OCI-LY7 (cell line): ENCODE results near the gene UPF2. TPM values are rescaled to one million over a fixed set of nuclear protein-coding genes. Genes with fewer than 3 reads are reported as not detected.

Experiments used
- BruUV-seq: library from RNA; stranded (reverse); fragments of 400-500 nt; replicated peaks from 2 replicates; lab custom pipeline; 2021; lab: Mats Ljungman, UMichigan
- CTCF ChIA-PET: fragments of 300-600 bp; sonication (Branson Sonifier 250); formaldehyde crosslinking; loops from one replicate; lab custom pipeline; 2022; ENCODE audit warnings: antibody characterized with exemption; ENCODE audit not compliant: unreplicated experiment; lab: Charles Lee
- POLR2A ChIA-PET: fragments of 300-600 bp; sonication (Branson Sonifier 250); formaldehyde crosslinking; loops from one replicate; lab custom pipeline; 2022; ENCODE audit warnings: antibody characterized with exemption; lab: Charles Lee
- DNase-seq: peaks from one replicate; pipeline ENCODE4 v3.0.0-alpha.2; 2015; ENCODE audit warnings: low spot score
- H2AFZ ChIP-seq: fragments of 200-600 bp; sonication (generic), shearing (Covaris generic); 2 replicates; pipeline ENCODE4 v1.6.1; 2014; ENCODE audit warnings: mild to moderate bottlenecking, antibody characterized with exemption, low read length, moderate library complexity
- H3K27ac ChIP-seq: fragments of 200-600 bp; sonication (generic); 2 replicates; pipeline ENCODE4 v1.5.1; 2014; ENCODE audit warnings: mixed run types, low read depth, mild to moderate bottlenecking, moderate library complexity, low read length, inconsistent platforms; ENCODE audit not compliant: poor library complexity, severe bottlenecking
- H3K36me3 ChIP-seq: fragments of 200-600 bp; sonication (generic); 2 replicates; pipeline ENCODE4 v1.6.1; 2014; ENCODE audit warnings: mild to moderate bottlenecking, antibody characterized with exemption, low read length, moderate library complexity, mixed read lengths; ENCODE audit not compliant: insufficient read depth
- H3K4me1 ChIP-seq: fragments of 200-600 bp; sonication (generic); 2 replicates; pipeline ENCODE4 v1.5.1; 2014; ENCODE audit warnings: mild to moderate bottlenecking, low read length; ENCODE audit not compliant: insufficient read depth, poor library complexity, severe bottlenecking
- H3K4me2 ChIP-seq: fragments of 200-600 bp; sonication (generic); 2 replicates; pipeline ENCODE4 v1.6.1; 2014; ENCODE audit warnings: mild to moderate bottlenecking, low read length
- H3K4me3 ChIP-seq: fragments of 200-600 bp; sonication (generic); 2 replicates; pipeline ENCODE4 v1.5.1; 2014; ENCODE audit warnings: mild to moderate bottlenecking, low read depth, low read length; ENCODE audit not compliant: poor library complexity, severe bottlenecking
- H3K79me2 ChIP-seq: fragments of 200-600 bp; sonication (generic); 2 replicates; pipeline ENCODE4 v1.6.1; 2016; ENCODE audit warnings: low read depth, mild to moderate bottlenecking, low read length, moderate library complexity, mixed read lengths; ENCODE audit not compliant: insufficient read depth
- H3K9me2 ChIP-seq: fragments of 200-600 bp; sonication (generic); 2 replicates; pipeline ENCODE4 v1.6.1; 2016; ENCODE audit warnings: mild to moderate bottlenecking, low read length, mixed read lengths; ENCODE audit not compliant: insufficient read depth
- H3K9me3 ChIP-seq: fragments of 200-600 bp; sonication (generic); 2 replicates; pipeline ENCODE4 v1.6.1; 2014; ENCODE audit warnings: mild to moderate bottlenecking, mixed run types, low read length, mixed read lengths
- H4K20me1 ChIP-seq: fragments of 200-600 bp; sonication (generic); 2 replicates; pipeline ENCODE4 v1.6.1; 2014; ENCODE audit warnings: mild to moderate bottlenecking, antibody characterized with exemption, low read length, moderate library complexity, mixed read lengths; ENCODE audit not compliant: insufficient read depth
- EZH2phosphoT487 ChIP-seq: fragments of 200-600 bp; sonication (generic); IDR thresholded peaks from 2 replicates; pipeline ENCODE4 v1.6.1; 2018; ENCODE audit warnings: low read depth, borderline replicate concordance, mild to moderate bottlenecking, mixed run types, antibody characterized with exemption, low read length, moderate library complexity, mixed read lengths
- intact Hi-C: fragments of 100-400 bp; cut with micrococcal nuclease; formaldehyde crosslinking; loops from one replicate; pipeline ENCODE4 v1.10.0; 2022; ENCODE audit not compliant: unreplicated experiment
- total RNA-seq, 2 experiments: library from RNA; depleted of rRNA in 1 of 2; stranded (reverse); fragments of >200 nt in 1 of 2; shearing (Covaris generic) in 1 of 2; gene quantifications; 2 replicates each; pipeline ENCODE4 v1.2.3, GENCODE V29; 2014 to 2022
- TF ChIP-seq, protein P1 (sequence below): fragments of 200-600 bp; sonication (generic); conservative IDR thresholded peaks from 2 replicates; pipeline ENCODE4 v1.5.1; 2014; ENCODE audit warnings: mild to moderate bottlenecking, antibody characterized with exemption, low read length, moderate library complexity, mixed read lengths

Gene UPF2
- total RNA-seq, 2 experiments from 2014 or later: 24.8 to 46.8 TPM

DNA sequence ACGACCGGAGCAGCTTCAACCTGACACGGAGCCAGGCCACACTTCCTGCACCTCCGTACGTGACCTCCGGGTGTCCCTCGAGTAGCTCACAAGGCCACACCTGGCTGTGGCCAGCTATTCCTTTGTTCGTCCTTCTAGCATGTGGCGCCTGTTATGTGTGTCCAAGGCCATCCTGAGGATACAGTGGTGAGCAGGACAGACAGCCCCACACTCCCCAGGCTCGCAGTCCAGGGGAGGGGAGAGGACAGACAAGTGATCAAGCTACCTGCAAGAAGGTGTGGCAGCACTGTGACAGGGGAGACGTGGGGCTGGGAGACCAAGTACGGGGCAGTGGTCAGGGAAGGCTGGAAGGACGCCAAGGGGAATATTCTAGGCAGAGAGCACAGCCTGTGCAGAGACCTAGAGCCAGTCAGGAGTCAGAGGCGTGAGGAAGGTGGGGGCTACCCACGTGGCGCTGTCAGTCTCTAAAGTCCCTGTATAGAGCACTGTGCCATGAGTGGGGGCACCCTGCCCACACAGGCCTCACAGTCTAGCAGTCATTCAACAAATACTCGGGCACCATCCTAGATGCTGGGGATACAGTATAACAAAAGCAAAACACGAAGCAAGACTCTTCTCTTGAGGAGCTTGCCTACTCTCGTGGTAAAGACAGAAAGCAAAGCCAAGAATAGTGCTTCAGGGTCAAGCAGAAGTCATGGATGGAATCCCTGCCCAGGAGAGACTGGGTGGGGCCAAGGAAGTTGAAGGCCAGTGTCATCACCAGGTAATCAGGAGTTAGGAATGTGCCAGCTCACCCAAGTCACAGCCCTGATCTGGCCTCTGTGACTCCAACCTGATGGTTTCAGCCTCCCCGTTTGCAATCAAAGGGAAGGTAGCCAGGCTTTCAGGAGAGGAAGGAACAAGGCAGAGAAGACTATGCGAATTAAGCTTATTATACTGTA is 160.9 kb downstream of the UPF2 start:
- no peak for TF ChIP-seq EZH2phosphoT487
- TF ChIP-seq, protein P1, sequence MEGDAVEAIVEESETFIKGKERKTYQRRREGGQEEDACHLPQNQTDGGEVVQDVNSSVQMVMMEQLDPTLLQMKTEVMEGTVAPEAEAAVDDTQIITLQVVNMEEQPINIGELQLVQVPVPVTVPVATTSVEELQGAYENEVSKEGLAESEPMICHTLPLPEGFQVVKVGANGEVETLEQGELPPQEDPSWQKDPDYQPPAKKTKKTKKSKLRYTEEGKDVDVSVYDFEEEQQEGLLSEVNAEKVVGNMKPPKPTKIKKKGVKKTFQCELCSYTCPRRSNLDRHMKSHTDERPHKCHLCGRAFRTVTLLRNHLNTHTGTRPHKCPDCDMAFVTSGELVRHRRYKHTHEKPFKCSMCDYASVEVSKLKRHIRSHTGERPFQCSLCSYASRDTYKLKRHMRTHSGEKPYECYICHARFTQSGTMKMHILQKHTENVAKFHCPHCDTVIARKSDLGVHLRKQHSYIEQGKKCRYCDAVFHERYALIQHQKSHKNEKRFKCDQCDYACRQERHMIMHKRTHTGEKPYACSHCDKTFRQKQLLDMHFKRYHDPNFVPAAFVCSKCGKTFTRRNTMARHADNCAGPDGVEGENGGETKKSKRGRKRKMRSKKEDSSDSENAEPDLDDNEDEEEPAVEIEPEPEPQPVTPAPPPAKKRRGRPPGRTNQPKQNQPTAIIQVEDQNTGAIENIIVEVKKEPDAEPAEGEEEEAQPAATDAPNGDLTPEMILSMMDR: 0 out of 2 replicates have a peak, but pooled peaks have one; percentile 15
- H3K36me3 ChIP-seq: no peaks in the 10 kb centered on the region
- no TSS peak for BruUV-seq
- no peaks in the 10 kb centered on the region for H3K9me3 ChIP-seq
- H3K4me3 ChIP-seq: no peak overlapping the region
- ChIA-PET CTCF (interaction anchor here (0.5 to 0.6 kb wide), 2 partner anchors 16 to 228 kb away, joined by 3 to 4 read pairs; no protein-coding TSS in a partner anchor), POLR2A (interaction anchor here (0.5 to 2.0 kb wide), 3 partner anchors 19 to 227 kb away, joined by 3 to 5 read pairs (median 3); no protein-coding TSS in a partner anchor)
- H4K20me1 ChIP-seq: no peaks in the 10 kb centered on the region
- no peak overlapping the region for H3K4me2 ChIP-seq
- H2AFZ ChIP-seq: no peak overlapping the region
- no peak overlapping the region for H3K27ac ChIP-seq
- H3K79me2 ChIP-seq: no peaks in the 10 kb centered on the region
- H3K9me2 ChIP-seq: no peaks in the 10 kb centered on the region
- intact Hi-C loops: no loop called here
- no peaks in the 10 kb centered on the region for H3K4me1 ChIP-seq
- DNase-seq: peak; percentile 8

DNA sequence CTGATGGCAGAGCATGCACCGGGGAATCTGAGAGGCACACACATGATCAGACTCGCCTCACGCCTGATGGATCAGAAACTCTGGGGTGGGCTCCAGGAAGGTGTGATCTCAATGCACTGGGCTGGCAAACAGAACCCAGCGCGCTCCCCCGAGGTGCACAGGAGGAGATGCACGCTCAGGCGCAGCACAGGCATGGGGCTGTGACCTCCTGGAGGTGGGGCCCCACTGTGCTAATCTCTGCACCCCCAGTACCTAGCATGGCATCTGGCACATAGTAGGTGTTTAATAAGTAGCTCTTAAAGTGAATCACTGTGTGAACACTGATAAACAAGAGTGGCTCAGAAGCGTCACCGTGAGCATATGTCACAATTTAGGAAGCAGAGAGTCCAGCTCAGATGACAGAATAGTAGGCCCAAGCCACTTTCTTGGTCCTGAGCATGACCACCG is 161.6 kb downstream of the UPF2 start:
- Histone ChIP-seq H3K4me2 (no peak overlapping the region), H3K79me2 (no peaks in the 10 kb centered on the region), H3K4me1 (no peaks in the 10 kb centered on the region), H3K36me3 (no peaks in the 10 kb centered on the region), H3K9me3 (no peaks in the 10 kb centered on the region), H3K27ac (no peak overlapping the region), H3K9me2 (no peaks in the 10 kb centered on the region), H3K4me3 (no peak overlapping the region), H4K20me1 (no peaks in the 10 kb centered on the region), H2AFZ (no peak overlapping the region)
- DNase-seq: no peak
- ChIA-PET POLR2A (interaction anchor here (0.6 to 2.0 kb wide), 2 partner anchors 18 to 228 kb away, joined by 3 to 5 read pairs; no protein-coding TSS in a partner anchor), CTCF (interaction anchor here (0.5 kb wide), 1 partner anchor 227 kb away, joined by 4 read pairs; no protein-coding TSS in a partner anchor)
- no TSS peak for BruUV-seq
- intact Hi-C loops: no loop called here
- TF ChIP-seq EZH2phosphoT487: no peak
- TF ChIP-seq, protein P1: no peak
